ENCODE measurements around the gene ID4. TPM values are rescaled to one million over a fixed set of nuclear protein-coding genes. Genes with fewer than 3 reads are reported as not detected.

The ID4 gene
- total RNA-seq, 1 experiment from 2014 or later, result 0.10 TPM

DNA sequence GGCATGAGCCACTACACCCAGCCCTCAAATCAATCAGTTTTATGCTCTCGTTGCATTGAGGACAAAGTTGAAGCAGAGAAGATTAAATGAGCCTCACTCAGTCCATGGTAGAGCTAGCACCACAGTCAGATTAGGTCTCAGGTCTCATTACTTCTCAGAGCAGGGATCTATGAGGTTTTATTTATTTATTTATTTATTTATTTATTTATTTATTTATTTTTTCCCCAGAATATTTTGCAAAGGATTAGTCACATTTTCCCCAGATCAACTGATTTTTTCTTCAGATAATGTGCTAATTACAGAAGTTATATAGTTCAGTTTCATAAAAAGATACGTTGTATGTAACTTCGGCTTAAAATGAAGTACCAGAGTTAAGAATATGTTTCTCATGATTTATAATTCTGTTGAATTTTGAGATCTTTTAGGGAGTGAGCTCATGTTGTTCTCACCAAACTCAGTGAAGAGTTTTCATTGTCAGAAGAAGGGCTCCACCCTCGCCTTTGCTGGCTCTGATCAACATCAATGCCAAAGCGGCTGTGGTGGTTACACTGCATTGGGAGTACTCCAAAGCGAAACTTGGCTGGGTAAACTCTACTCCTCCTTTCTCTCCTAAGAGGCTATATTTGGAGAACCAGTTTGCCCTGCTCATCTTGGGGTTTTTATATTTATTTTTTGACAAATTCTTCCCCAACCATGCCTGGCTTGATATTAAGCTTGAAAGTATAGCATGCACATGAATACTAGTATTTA is 12.9 kb upstream of the ID4 start (continued):
- no peak for TF ChIP-seq ZFX (IDR thresholded peaks at IDR 0.05)
- no peak for TF ChIP-seq EGR1 (IDR thresholded peaks at IDR 0.05; ENCODE audit: low read depth)
- TF ChIP-seq TCF7L2 (IDR thresholded peaks at IDR 0.05; ENCODE audit: borderline replicate concordance, extremely low read depth, insufficient read depth, insufficient read length), result no peak
- TF ChIP-seq ATF3 (IDR thresholded peaks at IDR 0.05), result no peak
- TF ChIP-seq SIN3A (IDR thresholded peaks at IDR 0.05; ENCODE audit: low read depth), result no peak
- no peak for TF ChIP-seq CBX3 (IDR thresholded peaks at IDR 0.05; ENCODE audit: low read depth)
- TF ChIP-seq SP1 (IDR thresholded peaks at IDR 0.05; ENCODE audit: low read depth), result no peak
- TF ChIP-seq JUND (IDR thresholded peaks at IDR 0.05), result no peak
- TF ChIP-seq, protein P1, sequence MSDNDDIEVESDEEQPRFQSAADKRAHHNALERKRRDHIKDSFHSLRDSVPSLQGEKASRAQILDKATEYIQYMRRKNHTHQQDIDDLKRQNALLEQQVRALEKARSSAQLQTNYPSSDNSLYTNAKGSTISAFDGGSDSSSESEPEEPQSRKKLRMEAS (IDR thresholded peaks at IDR 0.05), result no peak
- TF ChIP-seq YY1 (IDR thresholded peaks at IDR 0.05; ENCODE audit: extremely low read depth, insufficient replicate concordance, low read depth, low read length), result no peak
- TF ChIP-seq CEBPB (IDR thresholded peaks at IDR 0.05; ENCODE audit: low read depth), result no peak
- TF ChIP-seq POLR2AphosphoS5 (IDR thresholded peaks at IDR 0.05; ENCODE audit: low read depth, low read length), result no peak

- no TSS peak for BruUV-seq (replicated peaks)
- ATAC-seq (no peak), DNase-seq (ENCODE audit: low read depth, low spot score) (no peak)
- Histone ChIP-seq H3K9ac (ENCODE audit: low read length) (no peak overlapping the region), H4K20me1 (ENCODE audit: insufficient read depth) (no peaks in the 10 kb centered on the region), H3K27ac (ENCODE audit: low read depth, low read length) (no peak overlapping the region), H3K4me3 (replicated peaks in 1 of 2; ENCODE audit: low read depth in 1 of 2, low read length in 2 of 2) (no peak overlapping the region), H3K9me2 (ENCODE audit: insufficient read depth) (0 out of 2 replicates have a peak, but pooled peaks cover 3% of the 10 kb centered on the region), H3K27me3 (ENCODE audit: insufficient read depth, low read length) (no peaks in the 10 kb centered on the region), H3K79me2 (ENCODE audit: insufficient read depth, low read length) (no peaks in the 10 kb centered on the region), H3K4me1 (ENCODE audit: control insufficient read depth in 1 of 2, insufficient read depth in 2 of 2, low read length in 2 of 2) (no peaks in the 10 kb centered on the region), H2AFZ (ENCODE audit: low read depth, low read length, poor library complexity, severe bottlenecking) (no peak overlapping the region), H3K9me3 (ENCODE audit: control insufficient read depth in 1 of 2, insufficient read depth in 1 of 2, low read depth in 1 of 2, low read length in 2 of 2) (no peaks in the 10 kb centered on the region), H3K36me3 (ENCODE audit: control insufficient read depth in 1 of 2, insufficient read depth in 2 of 2, low read length in 2 of 2) (no peaks in the 10 kb centered on the region), H3K4me2 (ENCODE audit: low read length) (no peak overlapping the region)
- intact Hi-C loops (cut with micrococcal nuclease), result no loop called here
- POLR2A ChIA-PET, result no interaction called here
- CTCF ChIA-PET, result no interaction called here
- RAD21 ChIA-PET (ENCODE audit: low non-redundant PET in 1 of 2, low total read pairs in 2 of 2, uncharacterized antibody in 2 of 2, unreplicated experiment in 2 of 2), result no interaction called here
- TF ChIP-seq REST (IDR thresholded peaks at IDR 0.05; ENCODE audit: low read depth) (no peak), SP1 (IDR thresholded peaks at IDR 0.05; ENCODE audit: low read depth) (no peak), SRF (IDR thresholded peaks at IDR 0.05; ENCODE audit: low read depth) (no peak), ZNF274 (IDR thresholded peaks at IDR 0.05; ENCODE audit: low read depth, low read length) (no peak), EGR1 (IDR thresholded peaks at IDR 0.05; ENCODE audit: low read depth) (no peak), JUND (IDR thresholded peaks at IDR 0.05) (no peak), SIN3A (IDR thresholded peaks at IDR 0.05; ENCODE audit: low read depth) (no peak), CBX3 (IDR thresholded peaks at IDR 0.05; ENCODE audit: low read depth) (no peak), EZH2 (IDR thresholded peaks at IDR 0.05) (no peak), ATF3 (IDR thresholded peaks at IDR 0.05) (no peak), YY1 (IDR thresholded peaks at IDR 0.05; ENCODE audit: extremely low read depth, insufficient replicate concordance, low read depth, low read length) (no peak), POLR2A (IDR thresholded peaks at IDR 0.05; ENCODE audit: borderline replicate concordance, extremely low read depth, insufficient read depth, insufficient read length) (no peak)
- TF ChIP-seq, protein P2, sequence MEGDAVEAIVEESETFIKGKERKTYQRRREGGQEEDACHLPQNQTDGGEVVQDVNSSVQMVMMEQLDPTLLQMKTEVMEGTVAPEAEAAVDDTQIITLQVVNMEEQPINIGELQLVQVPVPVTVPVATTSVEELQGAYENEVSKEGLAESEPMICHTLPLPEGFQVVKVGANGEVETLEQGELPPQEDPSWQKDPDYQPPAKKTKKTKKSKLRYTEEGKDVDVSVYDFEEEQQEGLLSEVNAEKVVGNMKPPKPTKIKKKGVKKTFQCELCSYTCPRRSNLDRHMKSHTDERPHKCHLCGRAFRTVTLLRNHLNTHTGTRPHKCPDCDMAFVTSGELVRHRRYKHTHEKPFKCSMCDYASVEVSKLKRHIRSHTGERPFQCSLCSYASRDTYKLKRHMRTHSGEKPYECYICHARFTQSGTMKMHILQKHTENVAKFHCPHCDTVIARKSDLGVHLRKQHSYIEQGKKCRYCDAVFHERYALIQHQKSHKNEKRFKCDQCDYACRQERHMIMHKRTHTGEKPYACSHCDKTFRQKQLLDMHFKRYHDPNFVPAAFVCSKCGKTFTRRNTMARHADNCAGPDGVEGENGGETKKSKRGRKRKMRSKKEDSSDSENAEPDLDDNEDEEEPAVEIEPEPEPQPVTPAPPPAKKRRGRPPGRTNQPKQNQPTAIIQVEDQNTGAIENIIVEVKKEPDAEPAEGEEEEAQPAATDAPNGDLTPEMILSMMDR (IDR thresholded peaks at IDR 0.05 in 2 of 3, conservative IDR thresholded peaks at IDR 0.05 in 1 of 3; ENCODE audit: borderline replicate concordance in 1 of 3, insufficient read depth in 1 of 3, low read depth in 2 of 3, low read length in 2 of 3), result no peak
- TF ChIP-seq, protein P1 (IDR thresholded peaks at IDR 0.05), result no peak
These were observed 9.9 kb upstream of the ID4 start for GRCh38 chr6:19827247-19827646.

Measured in HCT116 (cell line).